Transverse colon (tissue), 4 donors: ENCODE data around the gene SUSD3. TPM values are rescaled to one million over a fixed set of nuclear protein-coding genes. Genes with fewer than 3 reads are reported as not detected.

Experiments used
- DNase-seq: peaks from one replicate; pipeline ENCODE4 v3.0.0-alpha.2; 2019
- H3K27ac ChIP-seq, 4 donors: fragments of 200-600 bp; sonication (generic); 2 replicates each; pipeline ENCODE4 v1.5.1; 2016 to 2018; ENCODE audit warnings: inconsistent platforms in 4 of 4
- H3K27me3 ChIP-seq: fragments of 200-600 bp; sonication (generic); 2 replicates; pipeline ENCODE4 v1.5.1; 2017; ENCODE audit warnings: inconsistent platforms
- H3K36me3 ChIP-seq, 4 donors: fragments of 200-600 bp; sonication (generic); 2 replicates each; pipeline ENCODE4 v1.5.1; 2017 to 2019; ENCODE audit warnings: inconsistent platforms in 4 of 4
- H3K4me1 ChIP-seq, 4 donors: fragments of 200-600 bp; sonication (generic); 2 replicates each; pipeline ENCODE4 v1.5.1; 2017 to 2020; ENCODE audit warnings: inconsistent platforms in 4 of 4
- H3K4me3 ChIP-seq, 4 donors: fragments of 200-600 bp; sonication (generic); 1 replicate in 1 of 4; 2 replicates in 3 of 4; pipeline versions ENCODE4 v1.5.1 to v1.6.1; 2017 to 2019; ENCODE audit warnings: inconsistent platforms in 4 of 4
- H3K9me3 ChIP-seq, 2 donors: fragments of 200-600 bp; sonication (generic); 2 replicates each; pipeline ENCODE4 v1.5.1; 2017 to 2019; ENCODE audit warnings: inconsistent platforms in 2 of 2
- CTCF ChIP-seq, 5 experiments: fragments of 200-600 bp in 3 of 5; fragments of 450-650 bp in 2 of 5; sonication (generic) in 3 of 5; IDR thresholded peaks; 1 replicate in 2 of 5; 2 replicates in 3 of 5; pipeline ENCODE4 v1.5.1; 2016 to 2017; ENCODE audit warnings: antibody characterized with exemption in 5 of 5, inconsistent platforms in 3 of 5, mild to moderate bottlenecking in 2 of 5, moderate library complexity in 1 of 5
- EP300 ChIP-seq: sonication (generic); formaldehyde crosslinking; IDR thresholded peaks from one replicate; pipeline ENCODE4 v1.6.1; 2017; ENCODE audit warnings: antibody characterized with exemption, low read depth
- POLR2A ChIP-seq: fragments of 450-650 bp; IDR thresholded peaks from one replicate; pipeline ENCODE4 v1.6.1; 2016; ENCODE audit warnings: antibody characterized with exemption, mild to moderate bottlenecking, moderate library complexity
- POLR2AphosphoS5 ChIP-seq, 3 donors: sonication (generic); formaldehyde crosslinking; IDR thresholded peaks; one replicate each; pipeline ENCODE4 v1.6.1; 2016; ENCODE audit warnings: antibody characterized with exemption in 3 of 3
- WGBS, 2 donors: methylation state at CpG; one replicate each; pipeline ENCODE4 v1.1.5; 2018; ENCODE audit warnings: low coverage in 1 of 2; 5-methylcytosine and 5-hydroxymethylcytosine counted together
- in situ Hi-C, 4 donors: fragments of 200-750 bp; cut with MboI; loops; one replicate each; pipeline versions ENCODE4 v1.15.0 to v1.15.1; 2017; ENCODE audit warnings: low sequenced_read_pairs in 3 of 4, low pct_ligation_motif_present in 1 of 4, low pct_unique_long_range_greater_than_20kb in 1 of 4
- intact Hi-C: fragments of 100-400 bp; cut with DNase I; formaldehyde crosslinking; loops from one replicate; pipeline ENCODE4 v1.15.1; 2023; ENCODE audit warnings: low total_unique reads
- total RNA-seq, 4 donors: library from RNA; depleted of rRNA; stranded (reverse); fragments of >200 nt; gene quantifications; one replicate each; pipeline ENCODE4 v1.1.0, GENCODE V29; 2016

SUSD3 gene
- total RNA-seq, 4 donors from 2014 or later = 1.9 to 2.7 TPM; not detected in 2

- intact Hi-C loops = no loop called here
- H3K9me3 ChIP-seq = no peaks in the 10 kb centered on the region
- no peak for TF ChIP-seq EP300
- no peak overlapping the region for H3K27ac ChIP-seq
- no peak for DNase-seq
- H3K27me3 ChIP-seq = no peaks in the 10 kb centered on the region
- 66% methylated on average over 4 of the region's 4 CpGs; no CpG with 5 or more reads in 1 of the 2 donors for WGBS, 2 donors
- no peaks in the 10 kb centered on the region for H3K36me3 ChIP-seq
- H3K4me1 ChIP-seq = no peaks in the 10 kb centered on the region
- no peak overlapping the region for H3K4me3 ChIP-seq
- in situ Hi-C loops = no loop called here
Observed at GRCh38 chr9:93049491-93049890, 9.0 kb upstream of the SUSD3 start.

DNA sequence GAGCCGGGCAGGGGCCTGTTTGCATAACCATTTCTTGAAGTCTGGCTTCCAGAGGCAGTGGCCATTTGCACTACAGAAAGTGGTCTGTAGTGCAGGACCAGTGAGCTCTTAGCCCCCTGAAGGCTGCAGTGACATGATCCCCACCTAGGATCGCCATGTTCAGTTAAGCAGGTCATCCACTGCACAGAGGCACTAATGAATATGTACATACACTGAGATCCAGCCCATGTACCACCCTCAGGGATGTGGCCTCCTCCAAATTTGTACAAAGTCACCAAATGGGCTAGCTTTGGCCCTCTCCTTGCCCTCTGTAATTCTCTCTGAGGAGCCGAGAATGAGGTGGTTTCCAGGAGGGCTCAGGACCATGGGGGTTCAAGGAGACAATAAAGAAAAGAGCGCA lies 8.3 kb upstream of the SUSD3 start:
- intact Hi-C loops = no loop called here
- H3K27ac ChIP-seq = no peak overlapping the region
- H3K36me3 ChIP-seq = no peaks in the 10 kb centered on the region
- WGBS, 2 donors = 95 to 100% methylated on average over 2 to 4 of the region's 4 CpGs
- no peaks in the 10 kb centered on the region for H3K4me1 ChIP-seq
- no peaks in the 10 kb centered on the region for H3K9me3 ChIP-seq
- no peak for DNase-seq
- in situ Hi-C loops = no loop called here
- no peaks in the 10 kb centered on the region for H3K27me3 ChIP-seq
- no peak for TF ChIP-seq POLR2AphosphoS5 (IDR thresholded peaks at IDR 0.05)
- TF ChIP-seq POLR2A = no peak
- TF ChIP-seq EP300 = no peak
- no peak for TF ChIP-seq CTCF (IDR thresholded peaks at IDR 0.05)
- no peak overlapping the region for H3K4me3 ChIP-seq

GRCh38 chr9:93051680-93052089 lies 6.8 kb upstream of the SUSD3 start:
- 70% methylated on average over 6 of the region's 6 CpGs; no CpG with 5 or more reads in 1 of the 2 donors for WGBS, 2 donors
- no peak overlapping the region for H3K4me3 ChIP-seq
- TF ChIP-seq CTCF (IDR thresholded peaks at IDR 0.05) = no peak
- no peak for TF ChIP-seq POLR2AphosphoS5 (IDR thresholded peaks at IDR 0.05)
- TF ChIP-seq POLR2A = no peak
- TF ChIP-seq EP300 = no peak
- no peaks in the 10 kb centered on the region for H3K4me1 ChIP-seq
- intact Hi-C loops = no loop called here
- in situ Hi-C loops = no loop called here
- H3K27ac ChIP-seq = peak overlapping the region in 2 of 4 donors; percentile 32 to 57
- DNase-seq = no peak
- H3K27me3 ChIP-seq = no peaks in the 10 kb centered on the region
- no peaks in the 10 kb centered on the region for H3K9me3 ChIP-seq
- no peaks in the 10 kb centered on the region for H3K36me3 ChIP-seq

DNA sequence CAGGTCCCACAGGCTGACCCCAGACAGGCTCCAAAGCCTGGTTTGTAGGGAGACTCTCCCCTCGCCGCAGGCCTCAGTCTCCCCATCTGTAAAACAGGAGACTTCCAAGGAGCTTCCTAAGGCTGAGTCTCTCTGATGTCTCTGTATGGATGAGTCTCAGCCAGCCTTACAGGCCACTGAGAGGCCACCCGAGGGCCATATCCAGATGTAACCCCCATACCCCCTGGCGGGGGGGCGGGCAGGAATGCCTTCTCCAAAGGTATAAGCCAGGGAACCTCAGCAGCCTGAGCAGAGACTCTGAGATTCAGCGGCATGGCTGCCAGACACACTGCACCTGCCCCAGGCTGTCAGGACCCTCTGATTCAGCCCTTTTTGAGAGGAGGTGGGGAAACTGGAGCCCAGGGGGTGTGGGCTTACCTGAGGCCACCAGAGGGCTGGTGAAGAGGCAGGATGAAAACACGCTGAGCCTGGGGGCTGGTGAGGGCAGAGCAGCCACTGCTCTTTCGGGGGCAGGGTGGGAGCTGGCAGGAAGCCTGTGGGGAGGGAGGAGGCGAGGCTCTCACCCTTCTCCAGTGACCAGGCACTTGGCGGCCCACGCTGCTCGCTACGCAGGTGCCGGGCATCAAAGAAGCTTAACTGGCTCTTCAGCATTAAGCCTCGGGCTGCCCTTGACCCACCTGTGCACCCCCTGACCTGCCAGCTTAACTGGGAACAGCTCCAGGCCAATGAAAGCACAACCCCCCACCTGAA lies 5.5 kb upstream of the SUSD3 start:
- no peaks in the 10 kb centered on the region for H3K36me3 ChIP-seq
- WGBS, 2 donors = 88% methylated on average over 13 of the region's 15 CpGs; no CpG with 5 or more reads in 1 of the 2 donors
- H3K4me1 ChIP-seq = no peaks in the 10 kb centered on the region
- intact Hi-C loops (no loop called here), in situ Hi-C loops (no loop called here)
- no peak for TF ChIP-seq CTCF (IDR thresholded peaks at IDR 0.05)
- TF ChIP-seq EP300 = no peak
- TF ChIP-seq POLR2AphosphoS5 (IDR thresholded peaks at IDR 0.05) = no peak
- TF ChIP-seq POLR2A = no peak
- H3K27ac ChIP-seq = no peak overlapping the region
- no peak overlapping the region for H3K4me3 ChIP-seq
- H3K27me3 ChIP-seq = no peaks in the 10 kb centered on the region
- no peaks in the 10 kb centered on the region for H3K9me3 ChIP-seq
- no peak for DNase-seq
